Liver (tissue), 9 donors: Measurements from ENCODE around the gene WIPF1. TPM values are rescaled to one million over a fixed set of nuclear protein-coding genes. Genes with fewer than 3 reads are reported as not detected.

ENCODE experiments used
- DNase-seq: peaks from one replicate; pipeline ENCODE4 v3.0.0-alpha.2; 2017; ENCODE audit warnings: low spot score
- H3K27ac ChIP-seq, 2 donors: one replicate each; pipeline ENCODE4 v1.7.0; 2013; ENCODE audit warnings: inconsistent platforms in 2 of 2, low read length in 2 of 2, control low read depth in 1 of 2, low read depth in 1 of 2, mild to moderate bottlenecking in 1 of 2
- H3K27me3 ChIP-seq, 4 donors: one replicate each; pipeline versions ENCODE4 v1.6.1 to v1.7.0; 2013; ENCODE audit warnings: low read length in 3 of 4, inconsistent platforms in 1 of 4, mild to moderate bottlenecking in 1 of 4, moderate library complexity in 1 of 4; ENCODE audit not compliant: control insufficient read depth in 4 of 4, insufficient read depth in 4 of 4
- H3K36me3 ChIP-seq, 4 donors: one replicate each; pipeline versions ENCODE4 v1.6.1 to v1.7.0; 2013; ENCODE audit warnings: low read length in 3 of 4, mild to moderate bottlenecking in 3 of 4, low read depth in 1 of 4, moderate library complexity in 1 of 4; ENCODE audit not compliant: control insufficient read depth in 4 of 4, insufficient read depth in 3 of 4
- H3K4me1 ChIP-seq, 4 donors: one replicate each; pipeline versions ENCODE4 v1.6.1 to v1.7.0; 2013; ENCODE audit warnings: low read length in 3 of 4, mild to moderate bottlenecking in 3 of 4, moderate library complexity in 1 of 4; ENCODE audit not compliant: control insufficient read depth in 4 of 4, insufficient read depth in 4 of 4
- H3K4me3 ChIP-seq, 3 donors: one replicate each; pipeline versions ENCODE4 v1.6.1 to v1.7.0; 2013; ENCODE audit warnings: low read length in 3 of 3, control low read depth in 1 of 3, low read depth in 1 of 3, mild to moderate bottlenecking in 1 of 3
- H3K9ac ChIP-seq, 2 donors: one replicate each; pipeline ENCODE4 v1.7.0; 2013; ENCODE audit warnings: low read length in 2 of 2, mild to moderate bottlenecking in 2 of 2, moderate library complexity in 2 of 2, control low read depth in 1 of 2, low read depth in 1 of 2
- H3K9me3 ChIP-seq, 4 donors: one replicate each; pipeline versions ENCODE4 v1.6.1 to v1.7.0; 2013; ENCODE audit warnings: low read length in 3 of 4; ENCODE audit not compliant: control insufficient read depth in 4 of 4
- EGR1 ChIP-seq, 2 donors: IDR thresholded peaks; 2 replicates each; pipeline ENCODE4 v1.6.1; 2016 to 2018; ENCODE audit warnings: antibody characterized with exemption in 2 of 2, low read depth in 2 of 2
- FOXA1 ChIP-seq: IDR thresholded peaks from 2 replicates; pipeline ENCODE4 v1.6.1; 2016; ENCODE audit warnings: antibody characterized with exemption
- FOXA2 ChIP-seq: IDR thresholded peaks from 2 replicates; pipeline ENCODE4 v1.6.1; 2016; ENCODE audit warnings: antibody characterized with exemption
- GABPA ChIP-seq, 2 donors: IDR thresholded peaks in 1 of 2; conservative IDR thresholded peaks in 1 of 2; 2 replicates each; pipeline ENCODE4 v1.6.1; 2016; ENCODE audit warnings: antibody characterized with exemption in 2 of 2, mild to moderate bottlenecking in 1 of 2, moderate library complexity in 1 of 2
- HNF4A ChIP-seq, 2 donors: conservative IDR thresholded peaks; 2 replicates each; pipeline ENCODE4 v1.6.1; 2016; ENCODE audit warnings: antibody characterized with exemption in 2 of 2, mild to moderate bottlenecking in 2 of 2
- HNF4G ChIP-seq: IDR thresholded peaks from 2 replicates; pipeline ENCODE4 v1.6.1; 2016; ENCODE audit warnings: antibody characterized with exemption
- JUND ChIP-seq, 2 donors: IDR thresholded peaks; 2 replicates each; pipeline ENCODE4 v1.6.1; 2016; ENCODE audit warnings: antibody characterized with exemption in 2 of 2
- NR2F2 ChIP-seq: IDR thresholded peaks from 2 replicates; pipeline ENCODE4 v1.6.1; 2016; ENCODE audit warnings: antibody characterized with exemption
- RAD21 ChIP-seq, 2 donors: IDR thresholded peaks; 2 replicates each; pipeline ENCODE4 v1.6.1; 2016; ENCODE audit warnings: antibody characterized with exemption in 2 of 2, mild to moderate bottlenecking in 2 of 2
- RXRA ChIP-seq, 2 donors: IDR thresholded peaks; 2 replicates each; pipeline ENCODE4 v1.6.1; 2017 to 2018; ENCODE audit warnings: antibody characterized with exemption in 2 of 2, mild to moderate bottlenecking in 1 of 2
- SP1 ChIP-seq: IDR thresholded peaks from 2 replicates; pipeline ENCODE4 v1.6.1; 2018; ENCODE audit warnings: antibody characterized with exemption, mild to moderate bottlenecking
- TAF1 ChIP-seq: conservative IDR thresholded peaks from 2 replicates; pipeline ENCODE4 v1.6.1; 2016; ENCODE audit warnings: antibody characterized with exemption, mild to moderate bottlenecking
- YY1 ChIP-seq: IDR thresholded peaks from 2 replicates; pipeline ENCODE4 v1.6.1; 2016; ENCODE audit warnings: antibody characterized with exemption, mild to moderate bottlenecking
- ZBTB33 ChIP-seq: IDR thresholded peaks from 2 replicates; pipeline ENCODE4 v1.6.1; 2016; ENCODE audit warnings: antibody characterized with exemption
- WGBS: extraction: QIAGEN DNeasy Blood & Tissue Kit; methylation state at CpG from one replicate; pipeline ENCODE4 v1.1.7; 2013; 5-methylcytosine and 5-hydroxymethylcytosine counted together
- polyA plus RNA-seq, 2 donors: library from polyadenylated mRNA; stranded (reverse) in 1 of 2; unstranded in 1 of 2; fragments of 200-250 nt in 1 of 2; fragments of >200 nt in 1 of 2; fragmentation: Nextera tagmentation in 1 of 2; extraction: Ambion mirVana in 1 of 2; gene quantifications; one replicate each; pipeline versions ENCODE4 v1.2.1 to v1.2.3, GENCODE V29; 2013 to 2015
- total RNA-seq, 2 donors: library from RNA; depleted of rRNA; stranded (reverse); fragments of >200 nt; gene quantifications; one replicate each; pipeline ENCODE4 v1.2.3, GENCODE V29; 2014
- TF ChIP-seq, protein P1 (sequence below): fragments of 150-350 bp; IDR thresholded peaks from 2 replicates; pipeline ENCODE4 v1.5.1; 2017; ENCODE audit warnings: improper control_type of control experiment, low read depth, low read length; ENCODE audit not compliant: missing input control
- TF ChIP-seq, protein P2 (sequence below): IDR thresholded peaks from 2 replicates; pipeline ENCODE4 v1.6.1; 2016; ENCODE audit warnings: antibody characterized with exemption
- TF ChIP-seq, protein P3 (sequence below): IDR thresholded peaks from 2 replicates; pipeline ENCODE4 v1.6.1; 2016; ENCODE audit warnings: antibody characterized with exemption
- TF ChIP-seq, protein P4 (sequence below): IDR thresholded peaks from 2 replicates; pipeline ENCODE4 v1.6.1; 2016; ENCODE audit warnings: antibody characterized with exemption, mild to moderate bottlenecking
- donor health status: healthy.
- donor health status: healthy.
- donor health status: healthy.
- donor health status: healthy.
- donor health status: healthy.

The WIPF1 gene
- total and polyA plus RNA-seq, 4 donors = 4.7 to 7.7 (median 6.3) TPM

DNA sequence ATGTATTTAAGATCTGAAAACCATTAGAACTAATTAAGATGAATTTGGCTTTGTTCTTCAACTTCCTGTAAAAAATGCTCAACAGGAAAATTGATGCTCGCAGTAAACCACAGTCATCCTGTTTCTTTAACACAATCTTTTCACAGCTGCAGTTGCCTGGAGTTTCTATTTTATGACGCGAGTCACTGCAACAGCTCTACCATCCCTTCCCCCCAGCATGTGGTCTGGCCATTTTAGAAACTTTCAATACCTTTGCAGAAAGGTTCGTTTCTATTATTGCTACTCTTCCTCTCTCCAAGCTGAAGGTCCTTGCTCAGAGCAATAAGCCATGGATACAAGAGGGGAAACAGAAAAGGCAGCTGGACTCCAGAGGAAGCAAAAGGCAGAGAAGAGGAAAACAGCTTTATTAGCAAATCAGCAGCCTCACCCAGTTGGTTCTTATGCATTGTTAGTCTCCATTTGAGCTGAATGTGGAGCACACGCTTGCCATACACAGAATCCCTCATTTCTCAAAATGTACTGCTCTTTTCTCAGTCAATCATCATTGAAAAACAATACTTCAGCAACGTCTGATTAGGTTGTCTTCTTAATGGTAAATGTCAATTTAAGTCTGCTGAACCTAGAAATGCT is 3.9 kb downstream of the WIPF1 start:
- no peak for DNase-seq
- H3K4me3 ChIP-seq = no peak overlapping the region
- H3K36me3 ChIP-seq = no peaks in the 10 kb centered on the region
- WGBS = 58% methylated on average over 6 of the region's 6 CpGs
- H3K9ac ChIP-seq = peak overlapping the region in 1 of 2 donors; percentile 26
- TF ChIP-seq YY1 (peak; percentile 45), EGR1 (IDR thresholded peaks at IDR 0.05; ENCODE audit: low read depth in 2 of 2) (no peak)
- H3K27me3 ChIP-seq = no peaks in the 10 kb centered on the region
- peak overlapping the region; percentile 57 to 84 for H3K27ac ChIP-seq
- H3K4me1 ChIP-seq = no peaks in the 10 kb centered on the region
- no peaks in the 10 kb centered on the region for H3K9me3 ChIP-seq

GRCh38 chr2:174593041-174593440 is 4.6 kb downstream of the WIPF1 start:
- no peak overlapping the region for H3K4me3 ChIP-seq
- H3K9me3 ChIP-seq = no peaks in the 10 kb centered on the region
- peak overlapping the region in 1 of 2 donors; percentile 84 for H3K27ac ChIP-seq
- H3K27me3 ChIP-seq = no peaks in the 10 kb centered on the region
- H3K9ac ChIP-seq = no peak overlapping the region
- TF ChIP-seq, protein P1, sequence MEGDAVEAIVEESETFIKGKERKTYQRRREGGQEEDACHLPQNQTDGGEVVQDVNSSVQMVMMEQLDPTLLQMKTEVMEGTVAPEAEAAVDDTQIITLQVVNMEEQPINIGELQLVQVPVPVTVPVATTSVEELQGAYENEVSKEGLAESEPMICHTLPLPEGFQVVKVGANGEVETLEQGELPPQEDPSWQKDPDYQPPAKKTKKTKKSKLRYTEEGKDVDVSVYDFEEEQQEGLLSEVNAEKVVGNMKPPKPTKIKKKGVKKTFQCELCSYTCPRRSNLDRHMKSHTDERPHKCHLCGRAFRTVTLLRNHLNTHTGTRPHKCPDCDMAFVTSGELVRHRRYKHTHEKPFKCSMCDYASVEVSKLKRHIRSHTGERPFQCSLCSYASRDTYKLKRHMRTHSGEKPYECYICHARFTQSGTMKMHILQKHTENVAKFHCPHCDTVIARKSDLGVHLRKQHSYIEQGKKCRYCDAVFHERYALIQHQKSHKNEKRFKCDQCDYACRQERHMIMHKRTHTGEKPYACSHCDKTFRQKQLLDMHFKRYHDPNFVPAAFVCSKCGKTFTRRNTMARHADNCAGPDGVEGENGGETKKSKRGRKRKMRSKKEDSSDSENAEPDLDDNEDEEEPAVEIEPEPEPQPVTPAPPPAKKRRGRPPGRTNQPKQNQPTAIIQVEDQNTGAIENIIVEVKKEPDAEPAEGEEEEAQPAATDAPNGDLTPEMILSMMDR = no peak
- no peak for TF ChIP-seq YY1
- TF ChIP-seq TAF1 = no peak
- TF ChIP-seq JUND (IDR thresholded peaks at IDR 0.05) = no peak
- TF ChIP-seq NR2F2 = no peak
- no peak for TF ChIP-seq FOXA2
- no peak for TF ChIP-seq HNF4A (conservative IDR thresholded peaks at IDR 0.05)
- no peak for TF ChIP-seq RXRA (IDR thresholded peaks at IDR 0.05)
- no peak for TF ChIP-seq GABPA (IDR thresholded peaks at IDR 0.05 in 1 of 2, conservative IDR thresholded peaks at IDR 0.05 in 1 of 2)
- TF ChIP-seq RAD21 (IDR thresholded peaks at IDR 0.05) = no peak
- H3K4me1 ChIP-seq = no peaks in the 10 kb centered on the region
- DNase-seq = no peak
- no peaks in the 10 kb centered on the region for H3K36me3 ChIP-seq

- H3K4me1 ChIP-seq = no peaks in the 10 kb centered on the region
- no peak overlapping the region for H3K4me3 ChIP-seq
- WGBS = 84% methylated on average over 5 of the region's 5 CpGs
- no peak overlapping the region for H3K9ac ChIP-seq
- H3K9me3 ChIP-seq = no peaks in the 10 kb centered on the region
- H3K27me3 ChIP-seq = no peaks in the 10 kb centered on the region
- no peak overlapping the region for H3K27ac ChIP-seq
- DNase-seq = no peak
- no peaks in the 10 kb centered on the region for H3K36me3 ChIP-seq
- TF ChIP-seq SP1 (no peak), NR2F2 (no peak), RAD21 (IDR thresholded peaks at IDR 0.05) (no peak), EGR1 (IDR thresholded peaks at IDR 0.05; ENCODE audit: low read depth in 2 of 2) (no peak), TAF1 (no peak), RXRA (IDR thresholded peaks at IDR 0.05) (no peak), JUND (IDR thresholded peaks at IDR 0.05) (no peak), YY1 (no peak), HNF4G (no peak), FOXA2 (no peak), ZBTB33 (no peak), FOXA1 (no peak)
- TF ChIP-seq, protein P2, sequence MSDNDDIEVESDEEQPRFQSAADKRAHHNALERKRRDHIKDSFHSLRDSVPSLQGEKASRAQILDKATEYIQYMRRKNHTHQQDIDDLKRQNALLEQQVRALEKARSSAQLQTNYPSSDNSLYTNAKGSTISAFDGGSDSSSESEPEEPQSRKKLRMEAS = no peak
- TF ChIP-seq, protein P3, sequence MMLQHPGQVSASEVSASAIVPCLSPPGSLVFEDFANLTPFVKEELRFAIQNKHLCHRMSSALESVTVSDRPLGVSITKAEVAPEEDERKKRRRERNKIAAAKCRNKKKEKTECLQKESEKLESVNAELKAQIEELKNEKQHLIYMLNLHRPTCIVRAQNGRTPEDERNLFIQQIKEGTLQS = no peak
- TF ChIP-seq, protein P1 = no peak
- TF ChIP-seq, protein P4, sequence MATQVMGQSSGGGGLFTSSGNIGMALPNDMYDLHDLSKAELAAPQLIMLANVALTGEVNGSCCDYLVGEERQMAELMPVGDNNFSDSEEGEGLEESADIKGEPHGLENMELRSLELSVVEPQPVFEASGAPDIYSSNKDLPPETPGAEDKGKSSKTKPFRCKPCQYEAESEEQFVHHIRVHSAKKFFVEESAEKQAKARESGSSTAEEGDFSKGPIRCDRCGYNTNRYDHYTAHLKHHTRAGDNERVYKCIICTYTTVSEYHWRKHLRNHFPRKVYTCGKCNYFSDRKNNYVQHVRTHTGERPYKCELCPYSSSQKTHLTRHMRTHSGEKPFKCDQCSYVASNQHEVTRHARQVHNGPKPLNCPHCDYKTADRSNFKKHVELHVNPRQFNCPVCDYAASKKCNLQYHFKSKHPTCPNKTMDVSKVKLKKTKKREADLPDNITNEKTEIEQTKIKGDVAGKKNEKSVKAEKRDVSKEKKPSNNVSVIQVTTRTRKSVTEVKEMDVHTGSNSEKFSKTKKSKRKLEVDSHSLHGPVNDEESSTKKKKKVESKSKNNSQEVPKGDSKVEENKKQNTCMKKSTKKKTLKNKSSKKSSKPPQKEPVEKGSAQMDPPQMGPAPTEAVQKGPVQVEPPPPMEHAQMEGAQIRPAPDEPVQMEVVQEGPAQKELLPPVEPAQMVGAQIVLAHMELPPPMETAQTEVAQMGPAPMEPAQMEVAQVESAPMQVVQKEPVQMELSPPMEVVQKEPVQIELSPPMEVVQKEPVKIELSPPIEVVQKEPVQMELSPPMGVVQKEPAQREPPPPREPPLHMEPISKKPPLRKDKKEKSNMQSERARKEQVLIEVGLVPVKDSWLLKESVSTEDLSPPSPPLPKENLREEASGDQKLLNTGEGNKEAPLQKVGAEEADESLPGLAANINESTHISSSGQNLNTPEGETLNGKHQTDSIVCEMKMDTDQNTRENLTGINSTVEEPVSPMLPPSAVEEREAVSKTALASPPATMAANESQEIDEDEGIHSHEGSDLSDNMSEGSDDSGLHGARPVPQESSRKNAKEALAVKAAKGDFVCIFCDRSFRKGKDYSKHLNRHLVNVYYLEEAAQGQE = no peak
Measured at GRCh38 chr2:174591740-174592139, 5.9 kb downstream of the WIPF1 start.
